Islet of Langerhans (tissue), 1 donor: Measurements from ENCODE around the gene NAPA.
A peak's percentile ranks its signal among the peaks of the same experiment; 100 is the strongest.

Experiments
- FAIRE-seq: peaks from one replicate; lab custom pipeline; 2011; peaks lifted over from hg19 to GRCh38; lab: Jason Lieb, UNC

NAPA gene

GRCh38 chr19:47521473-47522180, 6.8 kb upstream of the NAPA start:
- FAIRE-seq: no peak

- no peak for FAIRE-seq
Measured at GRCh38 chr19:47520839-47521238, 6.0 kb upstream of the NAPA start.

- FAIRE-seq: no peak
Measured at GRCh38 chr19:47520343-47520806, 5.5 kb upstream of the NAPA start.

- FAIRE-seq: no peak
Measured at GRCh38 chr19:47518854-47519253, 4.0 kb upstream of the NAPA start.

- FAIRE-seq: no peak
Measured at GRCh38 chr19:47518139-47518538, 3.3 kb upstream of the NAPA start.

GRCh38 chr19:47514151-47514868, 553 bp downstream of the NAPA start:
- no peak for FAIRE-seq

GRCh38 chr19:47512948-47513319, 1.9 kb downstream of the NAPA start:
- FAIRE-seq: no peak

GRCh38 chr19:47512183-47512947, 2.5 kb downstream of the NAPA start:
- FAIRE-seq: no peak

GRCh38 chr19:47511681-47512080, 3.2 kb downstream of the NAPA start:
- FAIRE-seq: no peak

- FAIRE-seq: no peak
Measured at GRCh38 chr19:47511128-47511517, 3.7 kb downstream of the NAPA start.

GRCh38 chr19:47510516-47511127, 4.2 kb downstream of the NAPA start:
- FAIRE-seq: no peak

GRCh38 chr19:47509973-47510372, 4.9 kb downstream of the NAPA start:
- no peak for FAIRE-seq

- FAIRE-seq: no peak
Measured at GRCh38 chr19:47509170-47509847, 5.6 kb downstream of the NAPA start.

- no peak for FAIRE-seq
Measured at GRCh38 chr19:47508721-47509120, 6.1 kb downstream of the NAPA start.

GRCh38 chr19:47507924-47508553, 6.8 kb downstream of the NAPA start:
- no peak for FAIRE-seq

- FAIRE-seq: peak; percentile 49
Measured at GRCh38 chr19:47507012-47507411, 7.9 kb downstream of the NAPA start.

GRCh38 chr19:47506459-47506858, 8.4 kb downstream of the NAPA start:
- FAIRE-seq: no peak

- FAIRE-seq: no peak
Measured at GRCh38 chr19:47505506-47505905, 9.4 kb downstream of the NAPA start.

GRCh38 chr19:47503826-47504150, 11.1 kb downstream of the NAPA start:
- no peak for FAIRE-seq

GRCh38 chr19:47503130-47503825, 11.6 kb downstream of the NAPA start:
- no peak for FAIRE-seq
